Epithelial cell of proximal tubule (primary cell): Measurements from ENCODE around the gene KCNMB4. TPM values are rescaled to one million over a fixed set of nuclear protein-coding genes. Genes with fewer than 3 reads are reported as not detected.

Experiments used
- DNase-seq: peaks from one replicate; pipeline ENCODE4 v3.0.0-alpha.2; 2011; ENCODE audit warnings: low read depth
- H3K4me3 ChIP-seq: 2 replicates; pipeline ENCODE4 v1.5.1; 2011; ENCODE audit warnings: low read depth, mild to moderate bottlenecking, low read length
- total RNA-seq: library from RNA; depleted of rRNA; stranded (reverse); fragments of >200 nt; gene quantifications from 2 replicates; pipeline ENCODE4 v1.2.3, GENCODE V29; 2015
- TF ChIP-seq, protein P1 (sequence below): conservative IDR thresholded peaks from 2 replicates; pipeline ENCODE4 v1.5.1; 2012; ENCODE audit warnings: low read depth, mild to moderate bottlenecking, low read length

Gene KCNMB4
- total RNA-seq, 1 donor from 2014 or later, result 0.98 TPM

DNA sequence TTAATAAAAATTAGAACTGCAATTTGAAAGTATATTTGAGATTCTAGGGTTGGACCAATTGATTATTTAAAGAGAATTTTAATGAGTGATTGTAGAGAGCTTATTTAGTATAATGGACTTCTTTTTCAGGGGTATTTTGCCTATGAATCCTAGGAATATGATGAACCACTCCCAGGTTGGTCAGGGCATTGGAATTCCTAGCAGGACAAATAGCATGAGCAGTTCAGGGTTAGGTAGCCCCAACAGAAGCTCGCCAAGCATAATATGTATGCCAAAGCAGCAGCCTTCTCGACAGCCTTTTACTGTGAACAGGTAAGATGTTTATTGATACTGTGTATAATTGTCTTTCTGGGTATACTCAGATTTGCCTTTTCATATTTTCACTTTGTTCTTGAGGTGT lies 35.9 kb upstream of the KCNMB4 start:
- TF ChIP-seq, protein P1, sequence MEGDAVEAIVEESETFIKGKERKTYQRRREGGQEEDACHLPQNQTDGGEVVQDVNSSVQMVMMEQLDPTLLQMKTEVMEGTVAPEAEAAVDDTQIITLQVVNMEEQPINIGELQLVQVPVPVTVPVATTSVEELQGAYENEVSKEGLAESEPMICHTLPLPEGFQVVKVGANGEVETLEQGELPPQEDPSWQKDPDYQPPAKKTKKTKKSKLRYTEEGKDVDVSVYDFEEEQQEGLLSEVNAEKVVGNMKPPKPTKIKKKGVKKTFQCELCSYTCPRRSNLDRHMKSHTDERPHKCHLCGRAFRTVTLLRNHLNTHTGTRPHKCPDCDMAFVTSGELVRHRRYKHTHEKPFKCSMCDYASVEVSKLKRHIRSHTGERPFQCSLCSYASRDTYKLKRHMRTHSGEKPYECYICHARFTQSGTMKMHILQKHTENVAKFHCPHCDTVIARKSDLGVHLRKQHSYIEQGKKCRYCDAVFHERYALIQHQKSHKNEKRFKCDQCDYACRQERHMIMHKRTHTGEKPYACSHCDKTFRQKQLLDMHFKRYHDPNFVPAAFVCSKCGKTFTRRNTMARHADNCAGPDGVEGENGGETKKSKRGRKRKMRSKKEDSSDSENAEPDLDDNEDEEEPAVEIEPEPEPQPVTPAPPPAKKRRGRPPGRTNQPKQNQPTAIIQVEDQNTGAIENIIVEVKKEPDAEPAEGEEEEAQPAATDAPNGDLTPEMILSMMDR, result no peak
- no peak for DNase-seq
- no peak overlapping the region for H3K4me3 ChIP-seq

DNA sequence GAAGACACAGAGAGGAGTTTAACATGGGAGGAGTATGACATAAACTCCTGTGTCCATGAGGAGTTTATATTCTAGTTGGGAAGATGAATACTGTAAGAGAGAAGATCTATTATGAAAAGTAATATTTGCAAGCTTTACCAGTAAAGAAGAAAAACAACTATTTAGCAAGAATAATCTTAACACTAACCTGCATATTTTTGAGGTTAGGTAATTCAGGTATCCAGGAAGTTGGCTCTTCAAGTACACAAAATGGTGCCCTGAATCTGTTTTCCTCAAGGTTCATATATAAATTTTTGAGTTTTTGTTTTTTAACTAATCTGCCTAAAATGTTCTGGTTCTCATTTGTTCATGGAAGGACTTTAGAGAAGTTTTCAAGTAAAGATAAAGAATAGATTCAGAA lies 33.9 kb upstream of the KCNMB4 start:
- no peak for DNase-seq
- TF ChIP-seq, protein P1, result no peak
- H3K4me3 ChIP-seq, result no peak overlapping the region

DNA sequence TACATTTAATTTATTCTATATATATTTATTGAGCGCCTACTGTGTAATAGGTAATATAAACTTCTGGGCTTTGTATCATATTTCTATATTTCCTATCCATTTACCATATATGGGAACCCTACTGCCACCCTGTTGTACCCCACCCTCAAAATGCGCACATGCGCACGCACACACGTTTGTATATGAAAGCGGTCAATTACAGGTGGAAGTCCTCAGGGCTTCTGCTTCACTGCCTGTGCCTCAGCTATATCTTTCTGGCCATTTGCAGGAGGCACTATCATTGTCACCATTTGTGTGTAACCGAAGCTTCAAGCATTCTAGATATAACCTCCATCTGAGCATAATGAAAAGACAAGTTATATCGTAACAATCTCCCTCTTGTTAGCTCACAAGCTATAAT lies 31.3 kb upstream of the KCNMB4 start:
- TF ChIP-seq, protein P1, result no peak
- no peak overlapping the region for H3K4me3 ChIP-seq
- no peak for DNase-seq

DNA sequence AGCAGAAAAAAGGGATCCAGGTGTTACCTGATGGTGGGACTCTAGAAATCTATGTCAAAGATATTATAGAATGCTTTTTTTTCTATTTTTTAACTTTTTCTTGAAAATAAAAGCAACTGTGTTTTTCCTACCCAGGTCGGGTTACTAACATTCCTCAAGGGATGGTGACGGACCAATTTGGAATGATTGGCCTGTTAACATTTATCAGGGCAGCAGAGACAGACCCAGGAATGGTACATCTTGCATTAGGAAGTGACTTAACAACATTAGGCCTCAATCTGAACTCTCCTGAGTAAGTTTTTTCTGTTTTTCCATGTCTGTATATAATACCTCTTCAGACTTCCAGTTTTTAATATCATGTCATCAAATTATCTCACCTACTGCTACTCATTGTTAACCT lies 27.6 kb upstream of the KCNMB4 start:
- TF ChIP-seq, protein P1, result no peak
- DNase-seq, result no peak
- no peak overlapping the region for H3K4me3 ChIP-seq

DNA sequence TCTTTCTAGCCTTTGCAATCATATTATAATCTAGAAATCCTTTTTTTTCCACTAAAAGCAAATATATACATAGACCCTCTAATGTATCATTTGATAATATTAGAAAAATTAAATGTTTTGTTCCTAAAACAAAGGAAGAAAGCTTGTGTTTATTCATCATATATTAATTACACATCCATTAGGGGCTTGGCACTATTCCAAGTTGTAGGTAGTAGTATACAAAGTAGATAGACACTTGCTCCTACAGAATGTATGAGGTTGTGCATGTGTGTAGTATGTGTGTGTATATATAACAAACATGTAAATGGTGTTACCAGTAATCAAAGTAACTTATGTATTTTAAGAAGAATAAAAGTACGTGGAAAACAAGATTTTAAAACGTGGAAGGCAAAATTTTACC lies 15.0 kb upstream of the KCNMB4 start:
- H3K4me3 ChIP-seq, result no peak overlapping the region
- TF ChIP-seq, protein P1, result no peak
- DNase-seq, result no peak

DNA sequence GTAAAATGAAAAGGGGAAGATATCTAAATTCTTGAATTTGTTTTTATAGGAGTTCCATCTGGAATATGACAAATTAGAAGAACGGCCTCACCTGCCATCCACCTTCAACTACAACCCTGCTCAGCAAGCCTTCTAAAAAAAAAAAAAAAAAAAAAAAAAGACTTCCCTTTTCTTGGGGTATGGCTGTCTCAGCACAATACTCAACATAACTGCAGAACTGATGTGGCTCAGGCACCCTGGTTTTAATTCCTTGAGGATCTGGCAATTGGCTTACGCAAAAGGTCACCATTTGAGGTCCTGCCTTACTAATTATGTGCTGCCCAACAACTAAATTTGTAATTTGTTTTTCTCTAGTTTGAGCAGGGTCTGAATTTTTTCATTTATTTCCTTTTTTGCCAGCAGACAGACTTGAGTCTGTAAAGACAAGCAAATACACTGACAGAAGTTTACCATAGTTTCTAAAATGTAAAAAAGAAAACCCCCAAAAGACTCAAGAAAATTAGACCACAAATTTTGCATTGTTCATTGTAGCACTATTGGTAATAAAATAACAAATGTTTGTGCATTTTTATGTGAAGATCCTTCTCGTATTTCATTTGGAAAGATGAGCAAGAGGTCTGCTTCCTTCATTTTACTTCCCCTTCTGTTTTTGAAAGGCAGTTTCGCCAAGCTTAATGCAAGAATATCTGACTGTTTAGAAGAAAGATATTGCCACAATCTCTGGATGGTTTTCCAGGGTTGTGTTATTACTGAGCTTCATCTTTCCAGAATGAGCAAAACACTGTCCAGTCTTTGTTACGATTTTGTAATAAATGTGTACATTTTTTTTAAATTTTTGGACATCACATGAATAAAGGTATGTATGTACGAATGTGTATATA lies 12.1 kb upstream of the KCNMB4 start:
- H3K4me3 ChIP-seq, result no peak overlapping the region
- DNase-seq, result no peak
- TF ChIP-seq, protein P1, result no peak

DNA sequence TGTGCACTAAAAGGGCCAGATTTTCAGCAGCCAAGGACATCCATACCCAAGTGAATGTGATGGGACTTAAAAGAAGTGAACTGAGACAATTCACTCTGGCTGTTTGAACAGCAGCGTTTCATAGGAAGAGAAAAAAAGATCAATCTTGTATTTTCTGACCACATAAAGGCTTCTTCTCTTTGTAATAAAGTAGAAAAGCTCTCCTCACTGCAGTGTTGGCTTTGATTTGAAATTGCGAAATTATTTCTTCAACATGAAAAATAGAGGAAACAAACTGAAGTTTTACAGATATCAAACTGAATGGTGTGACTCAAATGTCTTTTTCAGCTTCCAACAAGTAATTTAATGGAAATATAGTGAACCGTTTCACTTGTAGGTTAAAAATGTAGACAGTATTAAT lies 11.3 kb upstream of the KCNMB4 start:
- H3K4me3 ChIP-seq, result no peak overlapping the region
- TF ChIP-seq, protein P1, result no peak
- DNase-seq, result no peak
